MCF 10A (cell line): ENCODE measurements around the gene ACTRT3. TPM values are rescaled to one million over a fixed set of nuclear protein-coding genes. Genes with fewer than 3 reads are reported as not detected.
A peak's percentile ranks its signal among the peaks of the same experiment; 100 is the strongest.

Experiments used
- BruUV-seq: library from RNA; stranded (reverse); fragments of 400-500 nt; replicated peaks from 2 replicates; lab custom pipeline; 2021; lab: Mats Ljungman, UMichigan
- CTCF ChIA-PET: fragments of 300-600 bp; sonication (Branson Sonifier 250); formaldehyde crosslinking; extraction: SDS; loops from one replicate; lab custom pipeline; 2021; ENCODE audit warnings: antibody characterized with exemption, inconsistent platforms; lab: Yijun Ruan, JAX
- POLR2A ChIA-PET: fragments of 300-600, 350-650 bp; sonication (Branson Sonifier 250); formaldehyde crosslinking; extraction: SDS; loops from one replicate; lab custom pipeline; 2020; ENCODE audit warnings: antibody characterized with exemption, inconsistent platforms; lab: Yijun Ruan, JAX
- DNase-seq: peaks from one replicate; pipeline ENCODE4 v3.0.0-alpha.2; 2018; ENCODE audit not compliant: unreplicated experiment
- H3K27ac Mint-ChIP-seq: one replicate; pipeline ENCODE4 v1.8.0; 2022; ENCODE audit warnings: mild to moderate bottlenecking, low read depth, mixed read lengths; ENCODE audit not compliant: unreplicated experiment
- H3K27me3 Mint-ChIP-seq: one replicate; pipeline ENCODE4 v1.8.0; 2022; ENCODE audit warnings: mixed read lengths; ENCODE audit not compliant: insufficient read depth, unreplicated experiment
- H3K36me3 Mint-ChIP-seq: one replicate; pipeline ENCODE4 v1.8.0; 2022; ENCODE audit warnings: mild to moderate bottlenecking, moderate library complexity, mixed read lengths; ENCODE audit not compliant: insufficient read depth, unreplicated experiment
- H3K4me1 Mint-ChIP-seq: one replicate; pipeline ENCODE4 v1.8.0; 2022; ENCODE audit warnings: mixed read lengths; ENCODE audit not compliant: insufficient read depth, unreplicated experiment
- H3K4me3 Mint-ChIP-seq: one replicate; pipeline ENCODE4 v1.8.0; 2022; ENCODE audit warnings: mild to moderate bottlenecking, moderate library complexity, mixed read lengths; ENCODE audit not compliant: unreplicated experiment
- H3K9me3 Mint-ChIP-seq: one replicate; pipeline ENCODE4 v1.8.0; 2022; ENCODE audit warnings: mixed read lengths; ENCODE audit not compliant: unreplicated experiment
- CTCF ChIP-seq: fragments of 200-600 bp; IDR thresholded peaks from one replicate; pipeline ENCODE4 v1.8.0; 2022; ENCODE audit warnings: antibody characterized with exemption, mild to moderate bottlenecking; ENCODE audit not compliant: unreplicated experiment
- intact Hi-C: fragments of 100-400 bp; cut with micrococcal nuclease; formaldehyde crosslinking; loops from 2 replicates; pipeline ENCODE4 v1.14.1; 2022
- total RNA-seq: library from RNA; stranded (reverse); gene quantifications from 2 replicates; pipeline ENCODE4 v1.2.3, GENCODE V29; 2022

ACTRT3 gene
- total RNA-seq, 1 experiment from 2014 or later, result 0.93 TPM

DNA sequence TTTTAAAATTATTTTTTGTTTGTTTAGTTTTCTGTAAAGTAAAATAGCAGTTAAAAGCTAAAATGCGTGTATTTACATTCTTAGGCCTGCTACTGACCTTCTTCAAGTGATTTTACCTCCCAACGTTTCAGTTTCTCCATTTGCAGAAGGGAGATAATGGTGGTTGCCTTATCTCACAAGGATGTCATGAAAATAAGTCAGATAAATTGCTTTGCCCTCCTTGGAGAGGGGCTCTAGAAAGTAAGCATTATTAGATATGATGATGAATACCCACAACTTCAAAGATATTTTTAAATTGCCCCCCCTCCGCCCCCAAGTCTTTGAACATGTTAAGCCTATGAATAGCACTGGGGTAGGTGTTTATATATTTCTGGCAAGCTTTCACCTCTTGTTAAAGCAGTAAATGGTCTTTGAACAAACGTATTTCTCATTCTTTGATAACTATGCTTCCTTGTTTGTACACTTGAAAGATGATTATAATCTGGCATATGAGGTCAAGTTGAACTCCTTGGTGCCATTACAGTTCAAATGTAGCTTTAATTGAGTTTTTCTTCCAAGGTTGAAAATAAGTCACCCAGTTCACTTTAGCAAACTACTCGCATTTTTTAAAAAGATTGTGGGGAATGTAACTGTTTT lies 10.9 kb downstream of the ACTRT3 start:
- POLR2A ChIA-PET, result interaction anchor here (0.6 to 1.4 kb wide), 2 partner anchors 14 to 578 kb away, joined by 3 to 5 read pairs; partner anchors contain the start of gene MYNN
- CTCF ChIA-PET, result interaction anchor here (0.6 to 1.5 kb wide), 3 partner anchors 16 to 614 kb away, joined by 3 read pairs; no protein-coding TSS in a partner anchor
- Mint-ChIP-seq H3K36me3 (no peaks in the 10 kb centered on the region), H3K27ac (no peak overlapping the region), H3K9me3 (peaks cover 9% of the 10 kb centered on the region), H3K27me3 (no peaks in the 10 kb centered on the region), H3K4me1 (peaks cover 27% of the 10 kb centered on the region), H3K4me3 (no peak overlapping the region)
- DNase-seq, result no peak
- intact Hi-C loops, result no loop called here
- BruUV-seq, result no TSS peak
- no peak for TF ChIP-seq CTCF

GRCh38 chr3:169755488-169755887 lies 13.9 kb downstream of the ACTRT3 start:
- Mint-ChIP-seq H3K27me3 (no peaks in the 10 kb centered on the region), H3K9me3 (peaks cover 9% of the 10 kb centered on the region), H3K27ac (peak overlapping the region; percentile 82), H3K4me3 (no peak overlapping the region), H3K36me3 (no peaks in the 10 kb centered on the region), H3K4me1 (peaks cover 21% of the 10 kb centered on the region)
- BruUV-seq, result no TSS peak
- ChIA-PET POLR2A (interaction anchor here (1.5 to 2.6 kb wide), 5 partner anchors 9 to 608 kb away, joined by 4 to 21 read pairs (median 5); partner anchors contain the start of genes ACTRT3, MYNN and TERC), CTCF (no interaction called here)
- TF ChIP-seq CTCF, result no peak
- DNase-seq, result no peak
- intact Hi-C loops, result no loop called here

GRCh38 chr3:169754711-169755110 lies 14.7 kb downstream of the ACTRT3 start:
- DNase-seq, result peak; percentile 63
- Mint-ChIP-seq H3K9me3 (peaks cover 9% of the 10 kb centered on the region), H3K27me3 (no peaks in the 10 kb centered on the region), H3K4me1 (peaks cover 21% of the 10 kb centered on the region), H3K4me3 (no peak overlapping the region), H3K27ac (peak overlapping the region; percentile 82), H3K36me3 (no peaks in the 10 kb centered on the region)
- no TSS peak for BruUV-seq
- intact Hi-C loops, result no loop called here
- ChIA-PET POLR2A (interaction anchor here (0.9 to 2.6 kb wide), 9 partner anchors 10 to 608 kb away, joined by 3 to 21 read pairs (median 5); partner anchors contain the start of genes ACTRT3, MYNN and TERC), CTCF (interaction anchor here (0.6 to 1.3 kb wide), 3 partner anchors 11 to 84 kb away, joined by 3 to 7 read pairs (median 3); no protein-coding TSS in a partner anchor)
- TF ChIP-seq CTCF, result no peak

DNA sequence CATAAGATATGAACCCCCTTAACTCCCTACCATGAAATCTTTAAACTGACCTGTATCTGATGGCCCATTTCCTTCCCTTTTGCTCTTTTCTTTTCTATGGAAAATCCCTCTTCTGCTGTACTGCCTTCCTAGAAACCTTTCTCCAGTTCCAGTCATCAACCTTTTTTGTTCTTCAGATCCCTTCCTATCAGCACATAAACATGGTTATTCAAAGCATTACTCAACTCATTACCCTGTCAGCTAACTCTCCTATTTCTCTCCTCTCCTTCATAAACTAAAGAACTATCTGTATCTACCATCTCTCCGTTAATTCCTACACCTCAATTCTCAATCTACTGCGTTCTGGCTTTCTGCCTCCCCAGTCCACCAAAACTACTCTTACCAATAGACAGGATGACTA lies 17.5 kb downstream of the ACTRT3 start:
- Mint-ChIP-seq H3K4me1 (peaks cover 23% of the 10 kb centered on the region), H3K9me3 (peaks cover 9% of the 10 kb centered on the region), H3K36me3 (no peaks in the 10 kb centered on the region), H3K27me3 (no peaks in the 10 kb centered on the region), H3K27ac (no peak overlapping the region), H3K4me3 (no peak overlapping the region)
- no peak for TF ChIP-seq CTCF
- no TSS peak for BruUV-seq
- intact Hi-C loops, result no loop called here
- DNase-seq, result no peak
- POLR2A ChIA-PET, result interaction anchor here (0.5 to 1.2 kb wide), 2 partner anchors 22 to 665 kb away, joined by 3 to 4 read pairs; partner anchors contain the start of gene MYNN
- CTCF ChIA-PET, result interaction anchor here (1.3 kb wide), 1 partner anchor 59 kb away, joined by 3 read pairs; no protein-coding TSS in a partner anchor
